CD1c-positive myeloid dendritic cell (primary cell): ENCODE data around the gene DPAGT1.
"Not testable (repeated sequence)": the region's sequence is repeated elsewhere in the genome, so short reads cannot be mapped to it uniquely, and the experiment has no call there.

Experiments
- DNase-seq: peaks from one replicate; pipeline ENCODE4 v3.0.0-alpha.2; 2016; ENCODE audit errors: extremely low spot score

Gene DPAGT1

DNA sequence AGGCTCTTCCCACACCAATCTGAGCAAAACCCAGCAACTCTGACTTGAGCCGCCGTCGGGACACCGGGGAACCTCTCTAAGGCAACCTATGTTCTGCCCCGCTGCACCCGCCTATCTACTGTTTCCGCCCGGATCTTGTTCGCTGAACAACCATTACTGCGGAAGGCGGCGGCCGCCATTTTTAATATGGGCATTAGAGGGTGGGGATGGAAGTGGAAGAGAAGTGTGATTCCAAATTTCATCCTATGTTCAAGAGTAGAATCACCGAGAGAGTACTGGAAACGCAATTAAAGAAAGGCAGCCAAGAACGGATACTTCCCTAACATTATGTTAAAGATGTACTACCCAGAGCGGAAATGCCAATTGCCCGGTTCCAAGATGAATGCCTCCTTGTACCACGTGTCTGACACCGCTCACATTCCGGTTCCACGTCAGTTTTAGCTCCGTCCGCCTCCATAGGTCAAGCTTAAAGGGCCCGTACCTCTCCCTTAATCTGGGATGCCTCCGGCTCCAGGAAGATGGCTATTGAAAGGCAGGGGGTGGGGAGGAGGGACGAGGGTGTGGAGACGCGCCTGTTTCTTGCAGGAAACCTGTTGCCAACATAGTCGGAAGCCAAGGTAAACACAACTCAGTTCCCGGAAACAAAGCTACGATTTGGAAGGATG is at the start of gene DPAGT1:
TSS of gene DPAGT1 (minus strand) at position 95 of the 665 bp plus-strand sequence. CDS start 198 bp downstream, outside the sequence.
- DNase-seq, result peak; percentile 93

DNA sequence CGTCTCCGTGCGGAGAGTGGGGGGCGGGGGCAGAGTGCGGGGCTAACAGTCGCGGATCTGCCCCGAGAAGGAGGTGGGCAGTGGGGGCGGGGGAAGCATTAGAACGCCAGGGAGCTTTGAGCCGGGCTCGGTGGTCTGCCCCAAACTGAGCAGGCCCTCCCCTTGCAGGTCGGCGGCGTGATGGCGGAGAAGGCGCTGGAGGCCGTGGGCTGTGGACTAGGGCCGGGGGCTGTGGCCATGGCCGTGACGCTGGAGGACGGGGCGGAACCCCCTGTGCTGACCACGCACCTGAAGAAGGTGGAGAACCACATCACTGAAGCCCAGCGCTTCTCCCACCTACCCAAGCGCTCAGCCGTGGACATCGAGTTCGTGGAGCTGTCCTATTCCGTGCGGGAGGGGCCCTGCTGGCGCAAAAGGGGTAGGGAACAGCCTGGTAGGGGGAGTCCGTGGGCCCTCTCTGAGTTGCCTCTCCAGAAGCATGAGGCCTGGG is 48.2 kb upstream of the DPAGT1 start:
- no peak for DNase-seq

DNA sequence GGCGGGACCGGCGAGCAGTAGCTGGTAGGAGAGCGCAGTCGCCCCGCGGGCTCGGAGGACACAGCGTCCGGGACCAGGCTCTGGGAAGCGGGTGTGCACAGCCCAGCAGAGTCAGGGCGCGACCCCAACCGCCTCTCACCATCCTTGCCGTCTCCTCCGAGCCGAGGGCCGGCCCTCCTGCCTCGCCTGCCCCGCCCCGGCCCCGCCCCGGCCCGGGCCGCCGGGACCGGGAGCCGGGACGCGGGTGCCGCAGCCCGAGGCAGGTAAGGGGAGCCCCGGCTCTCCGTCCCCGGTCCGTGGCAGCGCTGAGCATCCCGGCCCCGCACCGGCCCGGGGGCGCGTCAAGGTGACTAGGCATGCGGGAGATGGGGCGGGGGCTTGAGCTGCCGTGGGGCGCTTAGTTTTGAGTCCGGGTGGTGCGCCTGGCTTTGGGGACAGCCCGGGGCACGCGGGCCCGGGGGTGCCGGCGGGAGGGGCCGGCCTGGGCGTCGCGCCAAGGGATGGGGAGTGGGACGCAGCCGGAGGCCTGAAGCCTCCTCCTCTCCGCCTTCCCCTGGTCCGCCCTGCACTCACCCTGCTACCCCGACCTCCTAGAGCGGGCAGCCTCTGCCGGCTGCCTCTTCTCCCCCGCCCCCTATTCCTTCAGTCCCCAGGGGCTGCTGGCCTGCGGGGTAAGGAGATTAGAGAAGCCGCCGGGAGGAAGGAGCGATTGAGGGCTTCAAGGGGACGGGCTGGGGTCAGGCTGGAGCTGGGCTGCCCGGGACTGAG is 47.5 kb upstream of the DPAGT1 start, which contains the start of gene ABCG4:
TSS of gene ABCG4 (plus strand) at position 35 of the 768 bp plus-strand sequence. CDS start 914 bp downstream, outside the sequence.
- DNase-seq, result no peak

DNA sequence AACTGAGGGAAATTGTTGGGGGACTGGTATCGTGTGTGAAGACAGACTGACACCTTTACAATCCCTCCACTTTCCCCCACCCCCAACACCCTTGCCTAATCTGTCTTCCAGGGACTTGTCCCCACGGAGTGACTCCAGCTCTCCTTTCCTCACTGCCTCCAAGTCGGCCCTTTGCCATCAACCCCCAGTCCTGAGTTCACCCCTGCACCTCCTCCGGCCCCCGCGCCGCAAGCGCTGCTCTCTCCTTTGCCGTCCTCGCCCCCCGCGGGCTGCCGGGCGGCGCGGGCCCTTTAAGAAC is 47.0 kb upstream of the DPAGT1 start:
- no peak for DNase-seq

DNA sequence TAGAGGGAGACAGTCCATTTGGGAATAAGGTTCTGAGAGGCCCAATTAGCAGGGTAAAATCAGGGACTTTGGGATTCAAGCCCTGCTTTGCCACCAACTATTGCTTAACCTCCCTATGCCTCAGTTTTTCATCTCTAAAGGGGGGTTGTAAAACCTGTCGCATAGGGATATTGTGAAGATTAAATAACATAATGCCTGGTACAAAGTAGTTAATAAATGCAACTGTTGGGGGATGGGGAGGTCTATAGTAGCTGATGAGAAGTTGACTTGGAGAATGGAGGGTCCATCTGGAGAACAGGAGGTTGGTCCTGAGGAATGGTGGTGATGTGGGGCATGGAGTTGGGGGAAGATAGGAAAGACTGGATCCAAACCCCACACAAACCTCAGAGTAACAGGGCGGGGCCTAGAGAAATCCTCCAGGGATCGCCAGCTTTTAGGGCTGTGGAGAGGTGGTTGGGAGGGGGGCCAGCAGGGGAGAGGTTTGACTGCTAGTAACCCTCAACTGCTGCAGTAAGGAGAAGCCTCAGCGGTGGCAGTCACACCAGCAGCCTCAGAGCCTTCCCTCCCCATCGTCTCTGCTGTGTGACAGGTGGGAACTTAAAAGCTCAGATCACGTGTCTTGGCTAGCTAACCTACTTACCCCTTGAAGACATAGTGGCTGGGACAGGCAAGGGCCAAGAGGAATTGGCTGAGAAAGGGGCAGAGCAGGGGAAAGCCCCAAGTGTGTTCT is 46.1 kb upstream of the DPAGT1 start:
- no peak for DNase-seq

DNA sequence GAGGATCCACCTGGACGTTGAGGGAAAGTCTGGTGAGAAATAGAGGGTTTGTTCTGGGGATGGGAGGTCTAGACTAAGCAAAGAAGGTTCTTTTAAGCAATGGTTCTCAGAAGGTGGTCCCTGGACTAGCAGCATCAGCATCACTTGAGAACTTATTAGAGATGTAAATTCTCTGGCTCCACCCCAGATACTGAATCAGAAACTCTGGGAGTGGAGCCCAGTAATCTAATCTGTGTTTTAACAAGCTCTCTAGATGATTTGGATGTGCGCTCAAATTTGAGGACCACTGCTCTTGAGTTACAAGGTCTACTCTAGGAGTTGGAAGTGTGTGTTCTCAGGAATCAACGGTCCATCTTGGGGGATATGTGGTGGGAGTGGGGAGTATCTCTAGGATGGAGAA is 43.9 kb upstream of the DPAGT1 start:
- no peak for DNase-seq

DNA sequence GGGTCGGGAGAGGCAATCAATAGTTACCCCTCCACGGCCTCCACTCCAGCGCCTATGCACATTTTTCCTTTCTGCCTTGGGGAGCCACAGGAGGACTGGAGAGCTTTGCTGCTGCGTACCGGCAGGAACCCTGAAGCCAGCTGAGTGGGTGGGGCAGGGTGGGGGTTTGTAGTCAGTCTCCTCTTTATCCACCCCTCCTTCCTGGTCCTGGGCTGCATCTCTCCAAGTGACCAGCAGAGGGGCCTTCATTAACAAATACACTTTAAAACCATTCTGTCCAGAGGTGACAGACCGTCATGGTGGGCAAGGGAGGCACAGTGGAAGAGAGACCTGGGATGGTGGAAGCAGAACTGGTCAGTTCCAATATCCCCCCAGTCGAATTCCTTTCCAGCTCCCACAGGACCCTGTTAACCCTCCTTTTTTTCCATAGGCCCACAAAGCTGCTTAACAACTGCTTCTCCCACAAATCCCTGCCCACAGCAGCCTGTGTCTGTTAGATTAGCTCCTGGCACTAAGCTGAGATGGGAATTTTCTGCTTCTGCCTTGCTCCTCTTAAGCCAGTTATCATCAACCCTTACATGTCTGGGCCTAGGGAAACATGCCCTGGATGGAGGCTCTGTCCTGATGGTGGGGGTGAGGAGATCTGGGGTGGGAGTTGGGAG is 43.3 kb upstream of the DPAGT1 start:
- peak; percentile 67 for DNase-seq

DNA sequence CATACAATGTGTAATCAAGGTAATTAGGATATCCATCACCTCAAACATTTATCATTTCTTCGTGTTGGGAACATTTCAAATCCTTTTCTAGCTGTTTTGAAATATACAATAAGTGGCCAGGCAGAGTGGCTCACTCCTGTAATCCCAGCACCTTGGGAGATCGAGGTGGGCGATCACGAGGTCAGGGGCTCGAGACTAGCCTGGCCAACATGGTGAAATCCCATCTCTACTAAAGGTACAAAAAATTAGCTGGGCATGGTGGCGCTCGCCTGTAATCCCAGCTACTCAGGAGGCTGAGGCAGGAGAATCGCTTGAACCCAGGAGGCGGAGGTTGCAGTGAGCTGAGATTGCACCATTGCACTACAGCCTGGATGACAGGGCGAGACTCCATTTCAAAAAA is 37.6 kb upstream of the DPAGT1 start:
- DNase-seq, result not testable (repeated sequence)

DNA sequence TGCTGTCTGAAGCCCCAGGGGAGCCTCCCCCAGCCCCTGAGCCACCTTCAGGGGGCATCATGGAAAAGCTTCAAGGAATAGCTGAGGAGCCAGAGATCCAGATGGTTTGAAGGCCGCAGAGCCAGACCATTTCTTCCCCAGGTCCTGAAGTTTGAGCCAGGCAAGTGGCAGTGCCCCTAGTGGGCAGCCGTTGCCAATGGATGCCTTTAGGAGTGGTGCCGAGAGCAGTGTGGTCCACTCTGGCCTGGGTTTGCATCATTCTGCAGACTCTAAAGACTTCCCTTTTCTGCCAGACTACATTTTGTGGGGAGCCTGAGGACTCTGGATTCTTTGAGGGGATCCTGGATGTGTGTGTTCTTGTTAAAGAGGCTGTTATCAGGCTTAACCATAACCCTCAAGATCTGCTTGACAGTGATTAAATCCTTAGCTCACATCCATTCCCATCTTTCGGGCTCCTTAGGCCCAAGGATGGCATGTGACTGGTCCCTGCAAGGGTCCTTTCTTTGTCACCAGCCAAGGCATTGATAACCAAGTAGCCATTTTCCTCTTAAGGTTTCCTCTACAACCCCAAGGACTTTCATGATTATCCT is 32.8 kb upstream of the DPAGT1 start:
- peak; percentile 60 for DNase-seq

DNA sequence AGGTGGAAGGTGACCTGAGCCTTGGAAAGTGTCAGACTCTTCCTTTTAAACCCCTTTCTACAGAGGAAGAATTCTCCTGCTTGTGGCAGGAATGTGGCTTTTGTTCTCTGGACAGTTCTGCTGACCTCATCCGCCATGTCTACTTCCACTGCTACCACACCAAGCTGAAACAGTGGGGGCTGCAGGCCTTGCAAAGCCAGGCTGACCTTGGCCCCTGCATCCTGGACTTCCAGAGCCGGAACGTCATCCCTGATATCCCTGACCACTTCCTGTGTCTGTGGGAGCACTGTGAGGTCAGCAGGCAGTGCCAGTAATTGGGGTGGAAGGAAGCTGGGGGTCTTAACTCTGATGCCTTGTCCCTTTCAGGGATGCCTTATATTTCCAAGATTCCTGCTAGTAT is 29.0 kb upstream of the DPAGT1 start:
- DNase-seq, result no peak

DNA sequence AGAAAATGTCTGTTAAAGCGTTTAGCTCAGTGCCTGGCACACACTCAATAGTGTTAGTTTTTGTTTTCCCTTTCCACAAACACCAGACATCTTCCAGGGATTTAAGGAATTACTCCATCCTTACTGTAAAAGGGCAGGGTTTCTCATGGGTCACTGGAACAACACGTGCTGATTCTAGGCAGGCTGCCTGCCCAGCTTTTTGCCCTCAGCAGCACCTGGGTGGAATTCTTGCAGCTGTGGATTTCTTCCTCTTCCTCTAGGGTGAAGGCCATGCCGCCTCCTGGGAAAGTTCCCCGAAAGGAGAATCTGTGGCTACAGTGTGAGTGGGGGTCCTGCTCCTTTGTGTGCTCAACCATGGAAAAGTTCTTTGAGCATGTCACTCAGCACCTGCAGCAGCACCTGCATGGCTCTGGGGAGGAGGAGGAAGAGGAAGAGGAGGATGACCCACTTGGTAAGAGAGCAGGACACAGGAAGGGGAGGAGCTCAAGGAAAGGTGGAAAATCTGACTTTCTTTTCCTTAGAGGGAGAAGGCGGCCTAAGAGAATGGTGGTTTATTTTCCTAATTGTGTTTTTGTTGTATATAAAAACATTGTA is 25.1 kb upstream of the DPAGT1 start:
- no peak for DNase-seq

DNA sequence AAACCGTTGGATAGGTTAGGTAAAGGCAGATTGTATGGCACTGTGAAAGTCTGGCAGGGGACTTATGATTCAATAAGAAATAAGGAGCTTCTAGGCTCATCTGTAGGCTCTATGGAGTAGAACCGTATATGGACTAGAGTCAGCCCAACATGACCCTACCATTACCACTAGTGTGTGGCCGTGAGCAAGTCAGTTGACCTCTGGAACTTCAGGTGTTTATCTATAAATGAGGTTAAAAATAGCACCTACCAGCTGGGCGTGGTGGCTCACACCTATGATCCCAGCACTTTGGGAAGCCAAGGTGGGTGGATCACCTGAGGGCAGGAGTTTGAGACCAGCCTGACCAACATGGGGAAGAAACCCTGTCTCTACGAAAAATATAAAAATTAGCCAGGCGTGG is 24.2 kb upstream of the DPAGT1 start:
- no peak for DNase-seq

DNA sequence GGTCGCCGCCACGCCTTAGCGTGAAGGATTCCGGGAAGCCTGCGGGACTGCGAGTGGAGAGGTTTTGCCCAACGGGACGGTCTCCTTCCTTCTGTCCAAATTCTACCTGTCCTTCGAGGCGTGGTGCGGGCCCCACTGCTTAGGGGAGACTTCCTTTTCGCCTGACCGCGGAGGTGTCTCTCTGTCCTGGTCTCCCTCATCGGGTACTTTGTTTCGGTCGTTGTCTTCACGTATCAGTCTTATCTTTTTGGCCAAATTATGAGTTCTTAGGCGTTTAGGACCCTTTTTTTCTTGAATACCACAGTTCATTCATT is 20.1 kb upstream of the DPAGT1 start:
- DNase-seq, result no peak

DNA sequence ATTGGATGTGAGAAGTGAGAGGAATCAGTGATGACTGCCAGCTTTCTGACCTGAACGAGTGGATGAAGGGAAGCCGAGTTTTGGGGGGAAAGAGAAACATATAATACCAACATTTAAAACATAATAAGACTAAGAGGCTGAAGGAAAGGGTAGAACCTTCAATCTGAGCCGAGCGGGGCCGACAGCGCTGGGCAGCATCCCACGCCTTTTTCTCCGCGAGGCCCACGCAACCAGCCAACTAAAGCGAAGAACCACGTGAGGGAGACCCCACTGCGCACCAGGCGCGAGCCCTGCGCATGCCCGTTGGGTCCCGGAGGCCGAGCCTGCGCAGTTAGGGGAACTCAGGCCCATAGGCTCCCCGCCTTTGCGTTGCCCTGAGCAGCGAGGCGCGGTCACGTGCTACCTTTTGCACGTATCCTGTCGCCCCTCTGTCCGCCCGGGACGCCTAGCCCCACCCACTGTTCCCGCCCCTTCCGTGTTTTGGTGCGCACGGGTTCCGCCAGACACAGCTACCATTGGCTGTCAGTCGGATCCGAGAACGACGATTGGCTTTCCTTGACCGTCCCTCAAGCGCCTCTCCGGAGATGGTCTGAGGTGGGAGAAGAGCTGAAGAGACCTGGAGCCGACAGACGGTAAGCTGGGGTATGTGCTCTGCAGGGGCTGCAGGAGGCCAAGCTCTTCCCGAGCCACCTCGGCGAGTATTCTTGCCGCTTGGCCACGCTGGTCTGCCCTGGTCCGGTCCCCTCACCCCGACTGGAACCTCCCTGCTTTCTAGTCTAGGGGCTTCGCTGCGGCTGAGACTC is 19.6 kb upstream of the DPAGT1 start, which contains the start of gene HINFP:
TSS of gene HINFP (plus strand) at position 573 of the 803 bp plus-strand sequence. CDS start 5,365 bp downstream, outside the sequence.
- peak; percentile 99 for DNase-seq

DNA sequence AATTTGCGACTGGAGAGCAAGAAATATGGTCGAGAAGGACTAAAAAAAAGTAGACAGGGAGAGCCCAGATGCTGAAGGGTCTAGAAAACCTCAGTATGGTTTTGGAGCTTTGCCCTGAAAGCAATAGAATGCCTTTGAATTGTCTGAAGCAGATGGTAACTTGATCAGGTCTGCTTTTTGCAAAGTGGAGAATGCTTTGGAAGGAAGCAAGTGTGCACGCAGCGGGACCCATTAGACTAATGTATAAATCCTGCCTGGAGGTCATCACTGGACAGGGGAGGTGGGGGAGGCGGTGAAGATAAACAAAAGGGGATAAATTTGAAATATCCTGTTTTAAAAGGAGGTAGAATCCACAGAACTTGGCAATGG is 19.0 kb upstream of the DPAGT1 start:
- DNase-seq, result no peak

DNA sequence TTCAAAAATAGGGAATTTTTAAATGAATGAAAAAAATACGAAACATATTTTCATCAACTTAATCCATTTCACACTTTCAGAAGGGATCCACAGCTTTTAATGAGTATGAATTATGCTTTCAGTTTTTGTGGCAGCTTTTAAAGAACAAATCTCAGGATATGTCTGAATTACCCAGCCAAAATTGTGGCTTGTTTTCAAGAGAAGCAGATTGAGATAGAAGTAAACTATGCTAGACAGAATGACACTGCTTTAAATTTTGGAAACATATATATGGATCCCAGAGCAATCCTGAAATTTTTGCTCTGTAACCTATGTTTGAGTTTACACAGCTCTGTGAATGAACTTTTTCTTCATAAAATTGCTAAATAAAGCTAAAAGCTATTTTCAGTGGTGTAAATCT is 17.3 kb upstream of the DPAGT1 start:
- DNase-seq, result no peak

DNA sequence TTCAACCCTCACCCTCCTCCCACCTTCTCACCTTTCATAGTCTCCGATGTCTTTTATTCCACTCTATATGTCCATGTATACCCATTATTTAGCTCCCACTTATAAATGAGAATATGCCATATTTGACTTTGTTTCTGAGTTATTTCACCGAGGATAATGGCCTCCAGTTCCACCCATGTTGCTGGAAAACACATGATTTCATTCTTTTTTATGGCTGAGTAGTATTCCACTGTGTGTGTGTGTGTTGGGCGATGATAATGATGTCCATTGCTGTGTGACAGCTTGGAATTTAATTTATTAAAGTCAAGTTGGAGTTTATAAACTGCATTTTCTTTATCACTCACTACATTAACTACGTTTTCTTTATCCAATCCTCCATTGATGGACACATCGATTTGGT is 16.6 kb upstream of the DPAGT1 start:
- DNase-seq, result no peak

DNA sequence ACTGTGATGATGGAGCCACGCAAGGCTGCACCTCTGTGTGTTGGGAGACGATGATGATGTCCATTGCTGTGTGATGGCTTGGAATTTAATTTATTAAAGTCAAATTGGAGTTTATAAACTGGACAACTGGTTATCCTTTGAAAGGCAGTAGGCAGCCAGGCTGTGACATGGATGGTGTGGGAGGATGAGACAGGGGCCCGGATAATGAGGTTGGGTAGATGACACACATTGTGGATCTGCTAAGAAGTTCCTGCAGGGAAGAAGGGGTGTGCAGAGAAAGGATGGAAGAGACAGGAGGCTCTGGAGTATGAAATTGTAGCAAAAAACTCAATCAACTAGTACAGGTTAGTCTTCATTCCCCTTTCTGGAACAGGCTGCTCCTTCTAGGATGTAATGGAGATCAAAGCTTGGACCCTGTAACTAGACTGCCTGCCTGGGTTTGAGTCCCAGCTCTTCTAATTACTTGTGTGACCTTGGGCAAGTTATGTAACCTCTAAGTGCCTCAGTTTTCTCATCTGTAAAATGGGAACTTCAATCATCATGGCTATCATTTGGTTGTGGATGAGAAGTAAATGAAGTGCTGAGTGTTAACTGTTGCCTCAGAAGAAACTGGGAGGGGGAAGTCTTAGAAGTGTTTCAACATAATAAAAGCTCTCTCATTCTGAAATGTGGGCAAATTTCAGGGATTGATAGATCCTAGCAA is 15.5 kb upstream of the DPAGT1 start:
- no peak for DNase-seq

DNA sequence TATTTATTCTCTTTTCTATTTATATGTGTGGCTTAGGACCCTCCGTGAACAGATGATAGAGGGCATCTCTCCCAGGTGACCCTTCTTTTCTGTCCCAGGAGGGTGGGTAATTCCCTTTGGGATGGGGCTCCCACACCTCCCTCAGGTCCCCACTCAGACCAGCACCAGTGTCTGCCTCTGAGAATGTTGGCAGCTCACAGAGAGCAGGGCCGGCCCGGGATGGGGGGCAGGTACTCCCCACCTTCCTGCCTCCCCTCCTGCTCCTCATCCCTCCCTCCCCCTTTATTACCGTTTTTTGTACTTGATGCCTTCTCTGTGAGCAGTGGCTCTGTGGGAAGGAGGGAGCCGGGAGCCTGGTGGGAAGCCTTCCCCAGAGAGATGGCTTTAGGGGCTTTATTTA is 14.9 kb upstream of the DPAGT1 start:
- DNase-seq, result no peak

DNA sequence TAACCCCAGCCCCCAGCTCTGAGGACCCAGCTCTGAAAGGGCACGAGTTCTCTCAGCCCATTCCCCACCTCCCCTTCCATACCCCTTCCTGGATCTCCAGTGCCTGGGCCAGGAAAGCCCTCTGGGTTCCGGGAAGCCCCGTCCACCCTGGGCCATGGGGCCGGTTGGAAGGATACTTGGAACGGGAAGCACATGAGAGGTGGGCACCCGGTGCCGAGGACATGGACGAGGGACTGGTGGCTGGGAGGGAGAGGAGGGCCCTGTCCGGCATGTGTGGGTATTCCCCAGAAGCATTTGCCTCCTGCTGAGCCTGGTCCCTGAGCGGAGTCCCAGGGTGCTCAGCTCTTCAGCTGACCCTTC is 14.6 kb upstream of the DPAGT1 start:
- DNase-seq, result no peak
